ENCODE measurements around the gene CDKN2A. TPM values are rescaled to one million over a fixed set of nuclear protein-coding genes. Genes with fewer than 3 reads are reported as not detected.

Gene CDKN2A
- total RNA-seq, 1 donor from 2014 or later, result 177 TPM

GRCh38 chr9:22008384-22008716, 14.2 kb upstream of the CDKN2A start:
- DNase-seq (ENCODE audit: low read depth), result no peak

DNA sequence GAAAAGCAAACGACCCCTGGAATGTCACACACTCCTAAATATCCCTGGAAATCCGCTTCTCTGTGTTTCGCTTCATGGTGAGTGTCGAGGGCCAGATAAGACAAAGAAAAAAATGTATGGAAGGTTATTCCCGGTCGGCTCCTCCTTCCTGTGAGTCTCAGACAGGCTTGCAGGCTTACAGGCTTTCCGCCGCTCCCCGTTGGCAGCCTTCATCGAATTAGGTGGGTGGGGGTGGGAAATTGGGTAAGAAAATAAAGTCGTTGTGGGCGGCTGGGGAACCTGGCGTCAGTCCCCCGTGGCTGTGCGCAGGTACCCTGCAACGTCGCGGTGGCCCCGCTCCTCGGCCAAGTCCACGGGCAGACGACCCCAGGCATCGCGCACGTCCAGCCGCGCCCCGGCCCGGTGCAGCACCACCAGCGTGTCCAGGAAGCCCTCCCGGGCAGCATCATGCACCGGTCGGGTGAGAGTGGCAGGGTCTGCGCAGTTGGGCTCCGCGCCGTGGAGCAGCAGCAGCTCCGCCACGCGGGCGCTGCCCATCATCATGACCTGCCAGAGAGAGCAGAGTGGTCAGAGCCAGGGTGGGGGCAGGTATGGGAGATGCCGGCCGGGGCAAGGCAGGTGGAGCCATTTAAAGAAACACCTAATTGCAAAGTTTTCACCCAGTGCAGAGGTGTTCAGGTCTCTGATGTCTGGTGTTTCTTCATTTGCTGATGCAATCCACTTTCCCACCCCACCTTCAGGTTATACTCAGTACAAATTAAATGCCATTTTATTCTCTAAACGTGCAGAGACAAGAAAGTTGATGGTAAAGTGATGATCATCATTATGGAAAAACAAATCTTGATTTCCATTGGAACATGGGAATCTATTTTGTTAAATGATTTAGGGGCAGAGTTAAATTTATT, 11.8 kb upstream of the CDKN2A start:
- DNase-seq (ENCODE audit: low read depth), result no peak

GRCh38 chr9:22005021-22005701, 11.0 kb upstream of the CDKN2A start:
- DNase-seq (ENCODE audit: low read depth), result no peak

DNA sequence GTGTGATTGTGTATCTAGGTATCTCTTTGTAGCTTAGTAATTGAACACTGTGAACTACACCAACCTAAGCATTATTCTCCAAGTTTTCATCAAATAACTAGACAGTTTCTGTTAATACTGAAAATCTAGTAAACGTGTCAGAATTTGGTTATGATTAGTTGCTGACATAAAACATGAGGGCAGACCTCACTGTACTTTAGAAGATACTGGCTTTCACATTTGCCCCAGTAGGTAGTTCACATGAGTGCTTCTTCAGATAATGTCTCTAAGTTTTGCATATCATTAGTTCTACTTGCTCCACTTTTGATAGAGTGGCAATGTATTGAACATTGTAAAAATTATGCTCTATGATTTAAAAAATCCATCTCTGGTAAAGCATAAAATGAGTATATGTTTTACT, 7.8 kb upstream of the CDKN2A start:
- no peak for DNase-seq (ENCODE audit: low read depth)

- DNase-seq (ENCODE audit: low read depth), result no peak
Observed at GRCh38 chr9:21998026-21998425, 3.8 kb upstream of the CDKN2A start.

DNA sequence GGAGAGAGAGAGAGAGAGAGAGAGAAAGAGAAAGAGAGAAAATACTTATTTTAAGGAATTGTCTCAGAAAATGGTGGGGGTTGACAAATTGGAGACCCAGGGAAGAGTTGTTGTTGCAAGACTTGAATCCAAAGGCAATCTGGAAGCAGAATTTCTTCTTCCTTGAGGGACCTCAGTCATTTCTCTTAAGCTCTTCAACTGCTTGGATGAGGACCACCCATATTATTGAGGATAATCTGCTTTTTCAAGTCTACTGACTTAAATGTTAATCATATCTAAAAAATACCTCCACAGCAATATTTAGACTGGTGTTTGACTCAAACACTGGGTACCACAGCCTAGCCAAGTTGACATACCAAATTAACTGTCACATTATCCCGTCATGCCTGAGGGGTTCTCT, 3.3 kb upstream of the CDKN2A start:
- no peak for DNase-seq (ENCODE audit: low read depth)

GRCh38 chr9:21996858-21997257, 2.7 kb upstream of the CDKN2A start:
- DNase-seq (ENCODE audit: low read depth), result no peak

GRCh38 chr9:21996438-21996837, 2.2 kb upstream of the CDKN2A start:
- no peak for DNase-seq (ENCODE audit: low read depth)

DNA sequence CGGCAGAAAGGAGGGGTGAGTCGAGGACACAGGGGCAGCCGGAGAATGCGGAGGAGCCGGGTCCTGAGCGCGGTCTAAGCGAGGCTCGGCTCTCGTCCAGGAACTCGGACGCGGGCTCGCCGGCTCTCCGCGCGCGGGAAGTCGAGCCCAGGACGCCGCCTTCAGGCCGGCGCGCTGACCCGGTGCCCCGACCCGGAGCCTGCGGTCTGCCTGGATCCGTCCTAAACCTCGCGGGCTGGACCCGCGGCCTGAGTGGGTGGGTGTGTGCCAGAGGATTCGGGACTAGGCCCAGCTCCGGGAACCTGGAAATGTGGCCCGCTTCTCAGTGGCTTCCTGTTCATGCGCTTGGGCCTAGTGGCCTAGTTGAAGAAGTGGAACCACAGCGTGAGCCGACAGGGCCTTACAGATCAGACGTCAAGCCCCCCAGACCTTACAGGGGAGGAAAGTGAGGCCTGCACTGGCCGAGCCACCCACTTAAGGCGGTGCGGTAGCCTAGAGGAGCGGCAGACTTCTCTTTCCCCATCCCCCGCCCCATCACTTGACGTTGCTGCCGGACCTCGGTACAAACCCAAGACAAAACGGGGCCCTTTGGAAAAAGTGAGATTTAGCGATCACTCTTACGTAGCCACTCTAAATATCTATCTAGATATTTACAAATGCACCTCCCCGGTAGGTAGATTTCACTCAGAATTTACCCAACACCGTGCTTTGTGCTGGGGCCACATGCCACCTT, 1.6 kb upstream of the CDKN2A start:
- peak; percentile 65 for DNase-seq (ENCODE audit: low read depth)

- peak; percentile 78 for DNase-seq (ENCODE audit: low read depth)
Observed at GRCh38 chr9:21995006-21995665, 944 bp upstream of the CDKN2A start.

DNA sequence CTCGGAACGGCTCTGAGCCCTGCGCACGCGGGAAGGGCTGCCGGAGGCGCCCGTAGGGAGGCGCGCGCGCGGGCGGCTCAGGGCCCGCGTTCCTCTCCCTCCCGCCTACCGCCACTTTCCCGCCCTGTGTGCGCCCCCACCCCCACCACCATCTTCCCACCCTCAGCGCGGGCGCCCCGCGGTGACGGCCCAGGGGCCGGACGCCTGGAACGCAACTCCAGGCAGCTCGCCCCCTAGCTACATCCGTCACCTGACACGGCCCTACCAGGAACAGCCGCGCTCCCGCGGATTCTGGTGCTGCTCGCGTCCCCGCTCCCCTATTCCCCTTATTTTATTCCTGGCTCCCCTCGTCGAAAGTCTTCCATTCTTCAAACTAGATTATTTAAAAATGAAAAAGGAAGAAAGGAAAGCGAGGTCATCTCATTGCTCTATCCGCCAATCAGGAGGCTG, 389 bp upstream of the CDKN2A start, which contains the start of gene CDKN2B-AS1:
Gene CDKN2B-AS1 (plus strand): TSS at position 236 of the 450 bp plus-strand sequence.
- DNase-seq (ENCODE audit: low read depth), result peak; percentile 84

DNA sequence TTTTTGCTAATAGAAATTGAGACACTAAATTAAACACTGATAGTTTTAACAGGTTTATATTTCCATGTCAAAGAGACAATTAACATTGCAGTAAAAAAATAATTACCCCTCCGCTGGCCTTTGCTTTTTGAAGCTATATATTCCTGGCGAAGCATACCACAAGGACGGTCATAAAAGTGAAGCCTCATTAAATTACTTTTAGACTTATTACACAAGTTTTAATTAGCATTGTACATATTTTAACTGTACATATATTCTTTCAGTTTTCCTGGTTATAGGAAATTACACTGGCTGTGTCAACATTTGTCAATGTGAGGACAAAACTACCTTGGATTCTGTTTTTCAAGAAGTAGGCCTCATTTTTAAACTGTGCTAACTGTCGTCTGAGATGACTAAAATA, 1.2 kb downstream of the CDKN2A start:
- DNase-seq (ENCODE audit: low read depth), result no peak

- DNase-seq (ENCODE audit: low read depth), result no peak
Observed at GRCh38 chr9:21991072-21991959, 2.9 kb downstream of the CDKN2A start.

DNA sequence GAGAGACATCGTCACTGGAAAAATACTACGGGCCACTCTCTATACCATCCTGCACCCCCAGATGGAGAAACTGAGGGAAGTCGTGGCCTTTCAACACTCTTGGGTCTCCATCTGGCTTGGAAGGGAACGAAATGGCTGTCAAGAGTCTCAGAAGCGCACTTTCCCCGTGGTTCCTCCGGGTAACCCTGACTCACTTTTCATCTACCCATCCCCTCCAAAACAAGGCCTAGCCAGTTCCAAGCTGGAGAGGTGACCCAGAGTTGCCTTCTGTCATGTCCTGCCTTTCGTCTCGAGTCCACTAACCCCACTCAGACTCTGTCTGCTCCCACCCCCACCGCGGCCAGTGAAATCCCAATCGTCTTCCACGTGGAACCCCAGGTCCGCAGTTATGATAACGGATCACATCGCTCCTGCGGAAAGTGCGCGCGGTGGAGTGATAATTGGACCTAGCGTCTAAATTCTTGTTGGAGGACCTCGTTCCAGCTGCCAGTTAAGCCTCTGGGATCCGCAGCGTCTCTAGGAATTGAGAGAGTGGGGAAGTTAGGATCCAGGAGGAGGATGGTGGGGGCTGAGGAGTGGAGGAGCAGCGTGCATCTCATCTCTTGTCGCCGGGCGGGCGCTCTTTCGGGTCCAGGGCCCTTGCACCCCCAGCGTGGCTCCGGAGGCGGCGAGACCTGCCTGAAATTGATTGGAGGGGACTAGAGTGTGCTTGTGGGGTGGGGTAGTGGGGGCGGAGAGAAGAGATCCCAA, 4.6 kb downstream of the CDKN2A start:
- DNase-seq (ENCODE audit: low read depth), result no peak

- no peak for DNase-seq (ENCODE audit: low read depth)
Observed at GRCh38 chr9:21988056-21988990, 5.9 kb downstream of the CDKN2A start.

DNA sequence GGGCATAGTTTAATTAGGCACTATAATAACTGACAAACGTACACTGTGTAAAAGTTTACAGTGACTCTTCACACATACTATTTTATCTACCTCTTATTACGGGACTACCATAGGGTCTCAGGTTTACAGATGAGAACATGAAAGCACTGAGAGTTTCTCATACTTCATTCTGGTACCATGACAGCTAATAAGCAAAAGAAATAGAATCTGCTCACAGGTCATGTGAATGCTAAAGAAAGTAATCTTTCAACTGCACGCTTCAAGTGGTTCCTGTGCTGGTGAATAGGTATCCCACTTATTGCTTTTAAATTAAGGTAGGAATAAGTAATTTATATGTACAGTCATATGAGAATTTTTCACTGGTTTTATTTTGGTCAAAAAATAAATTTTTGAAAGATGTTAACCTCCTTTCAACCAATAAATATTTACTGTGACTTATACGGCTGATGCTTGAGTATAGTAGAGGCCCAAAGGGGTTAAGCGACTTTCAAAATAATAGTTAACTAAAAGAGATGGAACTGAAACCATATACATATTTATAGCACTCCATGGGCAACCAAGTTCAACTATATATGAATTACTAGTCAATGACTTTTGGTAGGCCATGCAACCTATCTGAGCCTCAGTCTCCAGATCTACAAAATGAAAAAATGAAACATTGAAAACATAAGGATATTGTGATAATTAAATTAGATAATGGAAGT, 8.1 kb downstream of the CDKN2A start:
- no peak for DNase-seq (ENCODE audit: low read depth)

DNA sequence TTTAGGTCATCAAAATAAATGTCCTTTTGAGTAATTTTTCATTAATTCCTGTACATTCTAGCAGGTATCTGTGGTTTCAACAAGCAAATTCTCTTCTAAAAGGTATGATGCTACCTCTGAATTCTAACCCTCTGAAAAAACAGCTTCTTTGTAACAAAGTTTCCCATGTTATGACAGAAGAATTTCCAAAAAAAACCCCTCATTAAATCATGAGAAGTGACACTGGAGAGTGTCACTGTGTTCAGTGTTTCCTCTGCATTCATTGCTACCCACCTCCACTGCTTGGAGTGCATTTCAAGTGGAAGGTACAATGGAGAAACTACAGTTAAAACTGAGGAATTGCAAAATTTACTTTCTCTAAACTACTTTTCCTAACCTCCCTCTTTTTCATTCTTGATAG, 10.1 kb downstream of the CDKN2A start:
- DNase-seq (ENCODE audit: low read depth), result no peak

DNA sequence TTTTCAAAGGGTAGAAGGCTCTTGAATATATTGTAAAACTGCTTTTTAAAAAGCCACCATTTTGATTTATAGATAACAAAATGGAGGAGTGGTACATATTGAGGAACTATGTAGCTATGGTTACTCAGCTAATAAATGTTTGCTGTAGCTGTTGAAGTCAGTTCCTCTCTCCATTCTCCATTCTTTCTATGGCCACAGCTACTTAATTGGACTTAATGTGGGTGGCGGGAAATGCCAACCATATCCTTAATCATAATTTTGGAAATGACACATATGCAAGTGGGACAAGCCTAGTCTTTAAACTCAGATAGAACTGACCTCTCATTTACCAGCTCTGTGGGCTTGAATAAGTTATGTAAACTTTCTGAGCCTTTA, 10.6 kb downstream of the CDKN2A start:
- no peak for DNase-seq (ENCODE audit: low read depth)

All from myocyte (in vitro differentiated cells).